Inflammatory macrophage treated with lipopolysaccharide for 4 hours (primary cell): Measurements from ENCODE around the gene DCUN1D3.
"Not testable (repeated sequence)": the region's sequence is repeated elsewhere in the genome, so short reads cannot be mapped to it uniquely, and the experiment has no call there.

ENCODE experiments used
- DNase-seq: peaks from one replicate; pipeline ENCODE4 v3.0.0-alpha.2; 2020

DCUN1D3 gene

DNA sequence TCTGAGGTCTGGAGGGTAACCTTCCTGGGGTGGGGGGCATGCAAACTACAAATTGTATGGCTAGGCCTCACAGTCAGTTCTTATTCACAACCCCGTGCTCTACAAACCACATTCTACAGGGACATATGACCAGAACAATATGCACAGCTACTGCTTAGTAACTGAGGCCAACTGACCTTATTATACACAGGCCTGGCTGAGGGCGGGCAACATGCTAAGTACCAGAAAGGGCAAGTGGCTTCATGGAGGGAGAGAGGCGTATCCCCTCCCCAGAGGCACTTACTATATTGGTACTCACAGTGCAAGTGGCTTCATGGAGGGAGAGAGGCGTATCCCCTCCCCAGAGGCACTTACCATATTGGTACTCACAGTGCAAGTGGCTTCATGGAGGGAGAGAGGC is 39.2 kb downstream of the DCUN1D3 start:
- not testable (repeated sequence) for DNase-seq

- DNase-seq: no peak
Observed at GRCh38 chr16:20860361-20860760, 39.8 kb downstream of the DCUN1D3 start.

DNA sequence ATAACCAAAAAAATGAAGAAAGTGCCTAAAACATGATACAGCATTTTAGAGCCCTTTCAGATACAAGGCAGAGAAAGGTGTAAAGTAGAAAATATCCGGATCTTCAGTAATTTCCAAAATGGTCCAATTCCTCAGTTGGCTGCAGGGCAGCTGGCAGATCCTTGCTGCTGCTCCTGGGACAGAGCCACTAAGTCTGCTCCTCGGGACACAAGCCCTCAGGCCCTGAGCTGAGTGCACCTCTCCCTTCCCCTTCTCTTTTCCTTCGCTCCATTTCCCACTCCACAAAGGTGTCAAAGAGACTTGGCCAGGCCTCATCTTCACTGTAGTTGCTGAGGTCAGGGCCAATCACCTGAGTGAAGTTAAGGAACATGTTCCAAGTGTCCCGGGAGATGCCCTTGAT is 40.5 kb downstream of the DCUN1D3 start:
- DNase-seq: no peak

DNA sequence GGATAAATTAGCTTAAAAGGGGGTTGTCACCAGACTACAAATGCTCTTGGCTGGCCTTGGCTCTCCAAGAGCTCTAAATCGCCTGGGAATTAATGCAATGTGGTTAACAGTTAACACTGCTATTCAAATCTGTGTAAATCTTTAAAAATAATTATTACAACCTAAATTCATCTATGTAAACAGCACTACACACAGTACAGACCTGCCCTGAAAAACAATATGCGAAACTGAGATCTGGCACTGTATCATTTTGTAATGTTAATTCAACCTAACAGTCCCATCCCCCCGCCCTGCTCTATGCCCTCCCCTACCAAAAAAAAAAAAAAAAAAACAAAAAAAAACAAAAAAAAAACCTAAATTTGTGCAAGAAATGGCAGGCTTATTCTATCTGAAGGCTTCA is 40.9 kb downstream of the DCUN1D3 start:
- no peak for DNase-seq

GRCh38 chr16:20857281-20857680 is 42.9 kb downstream of the DCUN1D3 start:
- DNase-seq: no peak

DNA sequence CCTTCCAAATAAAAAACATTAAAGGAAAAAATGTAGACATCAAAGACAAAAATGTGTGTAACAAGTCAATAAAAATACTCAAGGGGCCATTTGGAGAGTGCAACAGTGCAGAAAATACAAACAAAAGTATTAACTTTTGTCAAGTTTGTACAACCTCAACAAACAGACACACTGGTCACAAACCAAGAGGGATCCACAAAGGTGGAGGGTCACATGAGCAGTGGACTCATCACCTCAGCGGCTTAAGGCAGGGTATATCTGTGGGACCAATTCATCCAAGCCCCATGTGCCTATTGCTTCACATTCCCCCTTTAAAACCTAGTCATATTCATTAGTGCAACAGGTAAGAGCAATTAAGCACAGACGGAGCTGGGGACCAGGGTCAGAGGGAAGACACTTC is 45.2 kb downstream of the DCUN1D3 start:
- no peak for DNase-seq

DNA sequence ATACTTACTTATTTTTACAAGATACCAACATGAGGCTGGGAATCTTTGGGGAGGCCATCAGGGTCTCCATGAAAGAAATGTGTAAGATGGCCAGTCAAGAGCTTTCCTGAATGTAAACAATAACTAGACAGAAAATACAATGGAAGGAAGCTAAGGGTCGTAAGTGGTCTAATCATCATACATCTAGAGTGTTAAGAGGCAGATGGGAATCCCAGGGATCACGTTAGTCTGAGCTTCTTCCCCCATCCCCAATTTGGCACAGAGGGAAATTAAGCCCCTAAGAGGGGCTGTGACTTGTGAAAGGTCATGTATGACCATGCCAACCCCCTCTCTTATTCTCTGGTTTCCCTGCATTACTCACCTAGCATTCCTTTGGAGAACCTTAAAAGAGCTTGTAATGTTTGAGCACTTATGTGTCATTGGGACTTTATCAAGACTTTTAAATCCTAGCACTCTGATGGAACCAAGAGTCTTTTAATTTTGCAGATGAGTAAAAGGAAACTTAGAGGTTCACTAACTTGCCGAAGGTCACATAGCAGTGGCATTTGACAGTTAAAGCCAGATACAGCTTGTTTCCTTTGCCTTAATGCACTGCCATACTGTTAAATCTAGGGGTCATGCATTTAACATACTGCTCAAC is 46.1 kb downstream of the DCUN1D3 start:
- DNase-seq: no peak

DNA sequence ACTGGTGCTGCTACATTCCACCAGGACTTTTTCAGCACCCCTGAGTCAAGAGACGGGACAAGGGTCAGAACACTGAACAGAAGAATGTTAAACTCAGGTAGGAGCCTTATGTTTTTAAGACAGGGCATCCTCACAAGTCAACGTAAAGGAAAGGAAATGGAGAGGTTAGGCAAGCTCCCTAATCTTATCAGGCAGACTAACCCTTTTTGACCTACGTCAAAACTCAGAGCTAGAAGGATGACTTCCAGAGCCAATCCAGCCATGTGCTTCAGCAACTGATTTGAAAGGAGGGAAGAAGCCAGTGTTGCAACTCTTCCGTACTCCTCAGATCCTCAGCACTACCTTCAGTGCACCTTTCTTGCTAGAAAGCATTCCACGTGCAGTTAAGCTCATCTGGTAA is 47.0 kb downstream of the DCUN1D3 start:
- DNase-seq: no peak

DNA sequence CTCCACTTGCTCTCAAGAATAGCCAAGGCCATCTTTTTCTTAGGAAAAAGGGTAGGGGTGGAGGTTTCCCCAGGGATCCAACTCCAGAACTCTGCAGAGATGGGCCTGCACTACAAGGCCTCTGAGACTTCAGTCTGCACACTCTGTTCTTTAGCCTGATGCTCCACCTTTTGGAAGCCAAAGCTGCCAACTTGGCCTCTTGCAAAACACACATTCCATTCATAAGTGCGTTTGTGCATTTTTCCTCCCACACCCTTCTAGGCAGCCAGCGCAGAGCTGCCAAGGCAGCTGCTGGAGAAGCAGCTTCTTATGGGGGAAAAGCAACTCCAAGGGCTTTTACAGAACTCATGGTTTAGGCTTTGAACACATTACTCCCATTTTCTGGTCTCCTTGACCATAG is 48.6 kb downstream of the DCUN1D3 start:
- DNase-seq: no peak

GRCh38 chr16:20850981-20851380 is 49.2 kb downstream of the DCUN1D3 start:
- DNase-seq: no peak

DNA sequence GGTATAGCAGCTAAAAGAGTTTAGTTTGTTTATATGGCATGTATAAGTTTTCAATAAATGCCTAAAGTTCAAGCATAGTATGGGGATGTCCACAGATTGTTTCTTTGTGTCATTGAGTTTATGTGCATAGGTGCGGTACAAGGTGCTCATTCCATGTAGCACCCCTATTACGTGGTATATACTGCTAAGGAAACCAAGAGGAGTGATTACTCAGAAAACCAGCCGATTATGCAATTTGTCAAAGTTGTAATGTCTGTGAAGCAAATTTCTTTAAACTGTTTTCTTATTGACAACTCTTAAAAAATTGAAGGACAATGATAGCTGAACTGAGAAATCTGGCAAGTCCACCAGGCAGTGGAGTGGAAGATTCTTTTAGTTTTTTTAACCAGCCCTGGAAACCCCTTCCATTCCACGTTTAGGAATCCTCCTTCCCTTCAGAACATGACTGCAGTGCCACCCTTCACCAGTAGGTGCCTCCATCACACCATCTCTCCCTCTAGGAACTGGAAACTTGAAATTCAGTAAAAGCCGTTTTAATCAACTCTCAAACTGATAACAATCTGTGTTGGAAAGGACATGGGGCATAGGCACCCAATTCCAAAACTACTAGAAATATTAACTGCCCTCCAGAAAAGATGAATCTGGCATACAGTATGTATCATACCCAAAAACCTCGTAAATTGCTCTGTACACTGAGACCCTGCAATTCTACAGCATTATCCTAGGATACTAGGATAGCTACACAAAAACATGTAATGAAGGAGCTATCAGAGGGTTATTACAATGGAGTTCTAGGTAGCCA is 50.4 kb downstream of the DCUN1D3 start:
- peak; percentile 57 for DNase-seq

DNA sequence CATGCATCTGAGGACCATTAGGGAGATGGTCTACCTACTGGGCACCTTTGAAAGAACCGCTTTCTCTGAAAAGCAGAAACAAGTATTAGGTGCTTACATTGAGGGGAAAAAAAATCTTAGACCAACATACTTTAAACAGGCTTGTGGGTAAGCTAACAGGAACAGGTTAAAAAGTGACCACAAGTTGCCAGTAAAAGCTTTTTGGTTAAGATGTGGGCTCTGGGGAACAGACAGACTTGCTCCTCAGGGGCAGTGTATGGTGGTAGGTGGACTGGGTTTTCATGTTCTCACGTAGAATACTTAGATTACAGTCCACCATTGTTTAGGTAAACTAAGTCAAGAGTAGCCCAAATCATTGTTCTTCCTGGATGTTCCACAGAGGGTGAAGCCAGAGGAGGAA is 52.6 kb downstream of the DCUN1D3 start:
- no peak for DNase-seq

DNA sequence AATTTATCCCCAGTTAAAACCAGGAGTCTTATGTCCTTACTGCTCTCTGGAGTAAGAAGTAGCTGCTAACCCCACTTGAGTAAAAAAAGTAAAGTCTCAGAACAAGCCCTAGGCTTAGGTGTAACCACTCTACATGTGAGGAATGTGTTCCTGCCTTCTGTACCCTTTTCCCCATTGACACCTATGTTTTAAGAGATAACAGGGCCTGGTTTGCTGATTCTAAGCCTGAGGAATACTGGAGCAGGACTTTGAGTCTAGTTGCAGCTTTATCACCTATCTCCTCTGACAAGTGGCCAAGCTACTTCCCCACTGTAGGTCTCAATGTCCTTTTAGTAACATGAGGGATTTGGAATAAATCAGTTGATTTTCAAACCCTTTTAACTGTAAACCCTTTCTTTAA is 53.6 kb downstream of the DCUN1D3 start:
- no peak for DNase-seq

DNA sequence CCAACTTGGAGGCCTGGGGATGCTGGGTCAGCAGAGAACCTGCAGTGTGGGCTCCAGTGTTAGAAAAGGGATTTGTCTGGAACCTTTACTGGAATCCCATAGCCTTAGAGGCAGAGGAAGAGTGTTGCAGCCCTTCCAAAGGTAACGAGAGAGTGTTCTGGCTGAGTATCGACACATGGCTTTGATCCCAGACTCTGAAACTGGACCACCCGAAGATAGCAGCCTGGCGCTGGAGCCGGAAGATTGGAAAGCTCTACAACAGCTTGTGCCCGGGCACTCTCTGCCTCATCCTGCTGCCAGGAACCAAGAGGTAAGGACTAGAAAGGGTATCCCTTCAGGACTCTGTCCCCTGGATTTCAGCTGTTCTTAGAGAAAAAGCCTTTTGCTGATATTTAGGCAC is 54.1 kb downstream of the DCUN1D3 start:
- DNase-seq: no peak

- DNase-seq: no peak
Observed at GRCh38 chr16:20844588-20844987, 55.6 kb downstream of the DCUN1D3 start.

- no peak for DNase-seq
Observed at GRCh38 chr16:20844054-20844453, 56.1 kb downstream of the DCUN1D3 start.

- no peak for DNase-seq
Observed at GRCh38 chr16:20839504-20839903, 60.7 kb downstream of the DCUN1D3 start.

GRCh38 chr16:20838240-20838639 is 61.9 kb downstream of the DCUN1D3 start:
- DNase-seq: peak; percentile 31

DNA sequence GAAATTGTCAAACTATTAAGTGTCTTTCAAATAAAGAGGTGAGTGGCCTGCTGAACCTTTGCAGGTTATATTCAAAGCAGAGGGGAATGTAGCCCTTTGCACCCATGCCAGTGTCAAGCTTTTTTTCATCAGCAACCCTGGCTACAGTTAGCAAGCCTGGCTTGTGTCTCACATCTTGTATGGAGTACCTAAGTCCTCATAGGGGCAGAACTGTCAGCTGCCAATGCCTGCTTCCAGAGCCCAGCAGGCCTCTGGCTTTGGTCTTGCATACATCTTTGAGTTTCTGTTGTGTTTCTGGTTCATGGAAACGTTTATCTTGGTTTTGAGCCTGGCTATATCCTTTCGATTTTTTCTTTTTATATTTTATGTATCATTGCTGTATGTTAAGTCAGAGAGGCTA is 67.1 kb downstream of the DCUN1D3 start:
- no peak for DNase-seq

- DNase-seq: no peak
Observed at GRCh38 chr16:20830372-20830771, 69.8 kb downstream of the DCUN1D3 start.

- DNase-seq: no peak
Observed at GRCh38 chr16:20829536-20829935, 70.6 kb downstream of the DCUN1D3 start.

- no peak for DNase-seq
Observed at GRCh38 chr16:20826039-20826566, 74.1 kb downstream of the DCUN1D3 start.

- peak; percentile 56 for DNase-seq
Observed at GRCh38 chr16:20822521-20823325, 77.4 kb downstream of the DCUN1D3 start.

DNA sequence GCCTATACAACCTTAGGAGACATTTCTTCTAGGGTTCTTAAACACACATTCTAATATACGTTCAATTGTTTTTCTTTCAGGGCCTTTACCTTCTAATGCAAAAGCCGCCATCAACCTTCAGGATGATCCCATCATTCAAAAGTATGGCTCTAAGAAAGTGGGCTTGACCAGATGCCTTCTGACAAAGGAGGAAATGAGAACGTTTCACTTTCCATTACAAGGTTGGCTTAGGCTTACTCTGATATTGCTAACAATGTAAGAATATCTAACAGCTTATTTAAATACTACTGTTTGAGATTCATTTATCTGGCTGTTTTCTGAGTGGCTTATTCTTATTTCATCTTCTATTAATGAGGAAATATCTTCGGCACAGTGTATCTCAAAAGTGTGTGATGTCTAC is 78.5 kb downstream of the DCUN1D3 start:
- peak; percentile 19 for DNase-seq
